ENCODE measurements around the gene CASS4. TPM values are rescaled to one million over a fixed set of nuclear protein-coding genes. Genes with fewer than 3 reads are reported as not detected.
A peak's percentile ranks its signal among the peaks of the same experiment; 100 is the strongest.
"Not testable (repeated sequence)": the region's sequence is repeated elsewhere in the genome, so short reads cannot be mapped to it uniquely, and the experiment has no call there.

The CASS4 gene
- total RNA-seq, 1 donor from 2014 or later = 0.40 TPM

GRCh38 chr20:56391037-56391436 is 21.0 kb upstream of the CASS4 start:
- no peak for ATAC-seq (ENCODE audit: poor library complexity)
- DNase-seq = no peak
- intact Hi-C loops (cut with DNase I) = no loop called here

DNA sequence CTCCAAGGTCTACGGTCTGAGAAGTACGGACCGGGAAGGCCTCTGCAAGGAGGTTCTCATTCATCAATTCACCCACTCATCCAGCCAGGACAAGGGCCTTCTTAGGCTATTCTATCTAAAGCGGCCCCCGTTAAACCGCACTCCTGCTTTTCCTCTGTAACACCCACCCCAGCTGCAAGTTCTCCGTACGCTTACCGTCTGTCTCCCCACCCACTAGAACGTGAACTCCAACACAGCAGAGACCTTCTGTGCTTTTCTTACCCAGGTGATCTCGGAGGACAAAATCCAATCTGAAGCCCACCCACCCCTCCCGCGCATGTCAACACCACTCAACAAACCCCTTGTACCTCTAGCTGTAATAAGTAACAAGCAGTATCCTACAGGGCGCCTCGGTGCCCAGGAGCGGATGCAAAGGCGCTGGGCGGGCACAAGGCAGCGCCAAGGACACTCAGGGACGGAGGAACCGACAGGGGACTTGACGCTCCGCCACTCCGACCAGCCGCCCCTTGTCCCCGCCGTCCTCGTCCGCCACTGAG is 20.4 kb upstream of the CASS4 start:
- DNase-seq (no peak), ATAC-seq (ENCODE audit: poor library complexity) (peak; percentile 38)
- intact Hi-C loops (cut with DNase I) = loop anchor here (1.0 kb wide), 1 partner anchor 77 kb away; the partner anchor contains the start of gene RTF2

DNA sequence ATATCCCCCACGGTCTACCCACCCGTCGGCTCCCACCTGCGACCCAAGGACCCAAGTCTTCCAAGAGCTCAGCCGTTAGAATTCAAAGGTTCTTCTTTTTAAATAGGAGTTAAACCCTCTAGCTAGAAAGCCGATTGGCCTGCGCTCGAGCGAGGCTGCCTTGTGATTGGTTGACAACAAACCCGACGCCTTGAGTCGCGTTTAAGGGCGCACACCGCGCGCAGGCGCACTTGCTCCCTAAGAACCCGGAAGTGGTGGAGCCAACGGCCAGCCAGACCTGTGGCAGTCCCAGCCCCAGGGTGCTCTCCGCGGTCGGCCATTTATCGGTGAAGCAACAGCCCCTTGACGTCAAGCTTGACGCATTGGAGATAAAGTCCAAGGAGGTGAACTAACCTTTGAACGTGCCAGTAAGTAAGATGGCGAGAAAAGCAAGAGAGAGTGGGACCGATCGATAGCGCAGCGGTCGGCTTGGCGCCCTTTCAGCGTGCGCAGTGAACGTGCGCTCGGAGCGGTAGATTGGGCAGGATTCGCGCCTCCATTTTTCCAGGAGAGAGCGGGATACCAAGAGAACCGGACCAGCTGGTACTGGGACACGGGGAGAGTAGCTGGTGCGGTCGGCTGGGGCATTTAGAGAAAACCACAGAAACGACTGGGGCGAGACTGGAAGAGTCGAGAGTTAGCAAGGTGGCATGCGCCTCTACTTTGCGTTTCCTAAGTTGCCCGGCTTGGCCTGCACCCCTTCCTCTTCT is 19.8 kb upstream of the CASS4 start, which contains the start of the genes AURKA and CSTF1:
Gene AURKA, minus strand, starts transcription at position 84 of the 749 bp plus-strand sequence. CDS start 4,018 bp downstream, outside the sequence.
Gene CSTF1, plus strand, starts transcription at position 514 of the 749 bp plus-strand sequence. CDS start 2,908 bp downstream, outside the sequence.
- intact Hi-C loops (cut with DNase I) = loop anchor here (1.0 kb wide), 1 partner anchor 76 kb away; the partner anchor contains the start of gene RTF2
- peak; percentile 99 for ATAC-seq (ENCODE audit: poor library complexity)

DNA sequence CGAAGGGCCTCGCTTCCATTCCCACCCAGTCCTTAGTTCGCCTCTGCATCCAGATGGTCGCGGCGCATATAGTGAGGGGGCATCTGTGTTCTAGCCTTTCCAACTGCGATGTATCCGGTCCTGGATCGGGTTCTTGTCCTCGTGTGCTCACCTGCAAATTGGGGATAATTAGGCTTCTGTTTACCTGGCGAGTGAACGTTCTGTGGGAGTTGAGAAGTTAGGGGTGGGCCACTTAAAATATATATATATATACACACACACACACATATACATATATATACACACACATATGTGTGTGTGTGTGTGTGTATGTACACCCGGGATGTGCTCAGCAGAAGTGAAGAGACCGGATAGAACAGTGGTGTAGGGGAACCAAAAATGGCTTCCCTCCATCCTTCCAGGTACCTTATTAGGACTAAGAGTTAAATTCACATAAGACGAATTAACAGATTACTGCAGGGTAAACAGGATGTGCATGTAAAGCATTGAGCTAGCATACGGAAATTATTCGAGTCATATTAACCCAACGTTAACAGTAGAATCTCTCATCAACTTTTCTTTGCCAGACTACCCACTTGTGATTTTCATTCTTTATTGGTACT is 19.1 kb upstream of the CASS4 start:
- no peak for DNase-seq
- intact Hi-C loops (cut with DNase I) = loop anchor here (1.0 kb wide), 1 partner anchor 75 kb away; the partner anchor contains the start of gene RTF2
- no peak for ATAC-seq (ENCODE audit: poor library complexity)

More for the DNA sequence above, 19.8 kb upstream of the CASS4 start, which contains the start of the genes AURKA and CSTF1:
- peak; percentile 100 for DNase-seq

DNA sequence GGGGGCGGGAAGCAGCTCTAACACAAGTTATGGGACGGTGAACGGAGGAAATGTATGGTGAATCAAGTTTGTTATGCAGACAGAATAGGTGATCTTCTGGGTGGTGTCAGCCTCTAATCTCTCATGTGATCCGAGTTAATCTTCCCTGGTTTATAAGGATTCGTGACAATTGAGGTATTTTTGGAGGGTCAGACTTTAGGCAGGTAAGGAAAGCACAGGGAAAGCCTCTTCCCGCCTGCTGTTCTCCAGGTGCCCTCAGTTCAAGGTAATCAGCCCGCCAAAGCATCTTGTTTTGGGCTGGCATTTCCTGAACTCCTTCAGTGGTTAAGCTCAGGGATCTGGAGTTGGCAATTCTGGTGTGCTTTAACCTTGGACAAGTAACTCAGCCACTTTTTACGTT is 18.4 kb upstream of the CASS4 start:
- intact Hi-C loops (cut with DNase I) = no loop called here
- DNase-seq (no peak), ATAC-seq (ENCODE audit: poor library complexity) (no peak)

DNA sequence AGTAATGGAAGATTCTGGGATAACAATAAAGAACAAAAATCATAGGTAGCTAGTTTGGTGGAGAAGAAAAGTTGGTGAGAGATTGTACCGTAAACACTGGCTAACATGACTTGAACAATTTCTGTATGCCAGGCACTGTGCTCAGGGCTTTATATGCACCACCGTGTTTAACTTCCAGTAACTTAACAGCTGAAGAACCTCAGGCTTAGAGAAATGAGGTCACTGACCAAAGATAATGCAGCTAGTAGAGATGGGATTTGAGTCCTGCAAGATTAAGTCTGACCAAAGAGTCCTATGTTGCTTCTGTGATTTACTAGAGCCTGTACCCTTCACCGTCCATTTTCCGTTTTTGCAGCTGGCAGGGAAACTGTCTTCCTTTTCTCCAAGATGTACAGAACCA is 16.9 kb upstream of the CASS4 start:
- no peak for ATAC-seq (ENCODE audit: poor library complexity)
- intact Hi-C loops (cut with DNase I) = no loop called here
- DNase-seq = no peak

GRCh38 chr20:56400001-56400640 is 11.9 kb upstream of the CASS4 start:
- ATAC-seq (ENCODE audit: poor library complexity) (peak; percentile 68), DNase-seq (no peak)
- intact Hi-C loops (cut with DNase I) = no loop called here

- ATAC-seq (ENCODE audit: poor library complexity) (no peak), DNase-seq (no peak)
- intact Hi-C loops (cut with DNase I) = no loop called here
These were observed 8.6 kb upstream of the CASS4 start for GRCh38 chr20:56403465-56403864.

- DNase-seq; ATAC-seq (ENCODE audit: poor library complexity); intact Hi-C loops (cut with DNase I): not testable (repeated sequence)
These were observed 6.7 kb upstream of the CASS4 start for GRCh38 chr20:56405356-56405755.

DNA sequence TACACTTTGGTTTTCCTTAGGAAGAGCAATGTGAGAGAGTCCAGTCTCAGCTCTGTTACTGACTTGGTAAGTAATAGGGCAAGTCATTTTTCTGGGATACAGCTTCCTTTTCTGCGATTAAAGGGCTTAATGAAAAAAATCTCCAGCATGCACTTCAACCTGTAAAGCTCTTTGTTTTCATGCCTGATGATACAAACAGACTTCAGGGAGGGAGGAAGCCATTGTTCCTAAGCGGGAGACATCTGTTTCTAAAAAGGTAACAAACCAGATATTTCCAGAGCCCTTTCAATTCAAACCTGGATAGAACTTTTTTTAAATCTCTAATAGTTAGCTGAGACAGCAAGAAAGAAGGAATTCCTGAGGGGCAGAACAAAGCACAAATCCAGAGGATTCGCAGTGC is 5.2 kb upstream of the CASS4 start:
- no peak for DNase-seq
- intact Hi-C loops (cut with DNase I) = no loop called here

GRCh38 chr20:56409521-56409920 is 2.5 kb upstream of the CASS4 start:
- peak; percentile 49 for ATAC-seq (ENCODE audit: poor library complexity)

More for the DNA sequence above, 5.2 kb upstream of the CASS4 start:
- ATAC-seq (ENCODE audit: poor library complexity) = no peak

GRCh38 chr20:56409956-56410355 is 2.1 kb upstream of the CASS4 start:
- no peak for DNase-seq
- intact Hi-C loops (cut with DNase I) = no loop called here

More at GRCh38 chr20:56409521-56409920, 2.5 kb upstream of the CASS4 start:
- DNase-seq = no peak
- intact Hi-C loops (cut with DNase I) = no loop called here

GRCh38 chr20:56411287-56411686 is 773 bp upstream of the CASS4 start:
- DNase-seq; intact Hi-C loops (cut with DNase I): not testable (repeated sequence)

More at GRCh38 chr20:56409956-56410355, 2.1 kb upstream of the CASS4 start:
- no peak for ATAC-seq (ENCODE audit: poor library complexity)

GRCh38 chr20:56412473-56412790 is 372 bp downstream of the CASS4 start:
- ATAC-seq (ENCODE audit: poor library complexity) (no peak), DNase-seq (no peak)
- intact Hi-C loops (cut with DNase I) = no loop called here

More at GRCh38 chr20:56411287-56411686, 773 bp upstream of the CASS4 start:
- ATAC-seq (ENCODE audit: poor library complexity) = not testable (repeated sequence)

- intact Hi-C loops (cut with DNase I) = no loop called here
- DNase-seq = no peak
- ATAC-seq (ENCODE audit: poor library complexity) = no peak
These were observed 889 bp downstream of the CASS4 start for GRCh38 chr20:56412949-56413348.

DNA sequence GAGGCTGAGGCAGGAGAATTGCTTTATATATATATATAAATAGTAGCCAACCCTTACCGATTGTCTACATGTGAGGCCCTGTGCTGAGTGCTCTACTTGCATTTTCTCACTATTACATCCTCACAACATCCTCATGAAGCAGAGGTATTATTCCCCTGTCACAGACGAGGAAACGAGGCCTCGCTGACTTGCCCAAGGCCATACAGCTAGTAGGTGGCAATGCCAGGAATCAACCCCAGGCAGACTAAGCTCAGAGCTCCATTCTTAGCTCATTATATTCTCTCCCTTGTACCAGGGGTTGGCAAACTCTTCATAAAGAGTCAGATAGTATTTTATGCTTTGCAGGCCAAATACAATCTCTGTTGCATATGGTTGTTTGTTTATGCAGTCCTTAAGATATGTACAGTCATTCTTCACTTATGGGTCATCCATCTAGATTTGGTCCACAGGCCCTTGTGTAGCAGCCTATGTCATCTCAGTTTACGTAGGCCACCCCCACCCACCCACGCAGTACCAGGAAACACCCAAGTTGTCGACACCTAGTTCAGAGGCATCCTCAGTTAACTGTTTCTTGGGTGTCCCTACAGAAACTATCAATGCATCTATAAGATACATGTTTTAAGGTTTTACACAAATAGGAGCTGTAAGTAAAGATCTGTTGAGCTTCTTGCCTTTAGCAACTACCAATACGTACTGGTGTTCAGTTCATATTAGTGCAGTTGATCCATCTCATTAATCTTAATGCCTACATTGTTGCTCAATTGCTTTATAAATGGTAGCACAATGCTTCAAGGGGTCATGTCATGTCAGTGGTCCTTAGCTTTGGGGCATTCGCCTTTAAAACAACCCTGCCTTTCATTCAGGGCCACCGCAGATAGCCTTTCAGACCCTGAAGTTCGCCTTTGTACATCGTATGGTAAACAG is 3.0 kb downstream of the CASS4 start:
- DNase-seq (no peak), ATAC-seq (ENCODE audit: poor library complexity) (no peak)
- intact Hi-C loops (cut with DNase I) = no loop called here

DNA sequence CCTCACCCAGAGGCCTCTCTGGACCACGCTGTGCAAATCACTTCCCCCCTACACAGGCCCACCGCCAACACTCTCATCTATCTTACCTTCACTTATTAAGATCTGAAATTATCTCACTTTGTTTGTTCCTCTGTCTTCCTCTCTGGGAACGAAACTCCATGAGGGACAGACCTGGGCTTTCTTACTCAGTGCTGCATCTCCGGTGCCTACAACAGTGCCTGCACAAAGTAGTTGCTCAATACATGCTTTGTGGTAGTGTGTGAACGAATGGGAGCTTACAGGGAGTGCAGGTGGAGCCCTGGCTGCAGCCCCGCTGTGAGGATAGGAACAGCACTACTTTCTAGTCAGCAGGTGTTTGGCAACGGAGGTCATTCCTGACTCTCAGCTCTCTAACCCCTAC is 5.3 kb downstream of the CASS4 start:
- ATAC-seq (ENCODE audit: poor library complexity) = no peak
- intact Hi-C loops (cut with DNase I) = no loop called here
- DNase-seq = no peak

DNA sequence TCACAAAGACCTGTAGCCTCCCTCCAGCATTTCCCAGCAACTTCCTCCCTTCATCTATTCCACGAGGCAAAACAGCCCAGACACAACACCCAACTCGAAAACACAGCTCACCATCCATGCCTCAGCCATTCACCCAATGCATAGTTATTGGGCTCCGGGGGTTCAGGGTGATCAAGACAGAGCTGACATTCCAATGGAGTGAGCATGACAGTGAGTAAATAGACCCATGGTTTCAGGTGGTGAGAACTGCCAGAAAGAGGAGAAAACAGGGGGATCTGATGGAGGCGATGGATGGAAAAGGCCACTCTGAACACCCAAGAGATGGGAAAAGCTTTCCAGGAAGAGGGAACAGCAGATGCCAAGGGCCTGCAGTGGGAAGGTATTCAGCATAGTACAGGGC is 5.9 kb downstream of the CASS4 start:
- intact Hi-C loops (cut with DNase I) = no loop called here
- DNase-seq = no peak
- no peak for ATAC-seq (ENCODE audit: poor library complexity)

All from Right ventricle myocardium superior (tissue), 1 donor.